ENCODE data around the gene CCDC68.

Gene CCDC68

DNA sequence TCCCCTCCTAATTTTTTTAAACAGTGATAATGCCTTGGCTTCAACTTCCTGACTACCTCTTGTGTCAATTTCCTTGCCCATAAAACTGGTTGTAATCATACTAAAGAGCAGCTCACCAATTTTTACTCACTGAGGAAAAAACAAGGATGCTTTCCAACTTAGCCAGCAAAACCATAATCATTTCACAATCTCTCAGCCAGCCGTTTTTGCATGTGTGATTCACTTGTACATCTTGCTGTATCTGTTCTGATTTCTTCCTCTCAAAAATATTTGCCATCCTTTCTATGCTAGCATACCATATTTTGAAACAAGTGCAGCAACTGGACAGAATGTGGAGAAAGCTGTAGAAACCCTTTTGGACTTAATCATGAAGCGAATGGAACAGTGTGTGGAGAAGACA, 70.3 kb downstream of the CCDC68 start:
- Histone ChIP-seq H3K9me3 (ENCODE audit: insufficient read depth, low read depth, low read length) (no peaks in the 10 kb centered on the region), H3K36me3 (ENCODE audit: insufficient read depth, low read length) (peaks cover 54% of the 10 kb centered on the region), H3K4me1 (ENCODE audit: insufficient read depth, low read length, poor library complexity, severe bottlenecking) (peaks cover 5% of the 10 kb centered on the region), H3K27me3 (ENCODE audit: insufficient read depth, low read length, poor library complexity, severe bottlenecking) (no peaks in the 10 kb centered on the region), H3K79me2 (ENCODE audit: insufficient read depth, low read length) (no peaks in the 10 kb centered on the region), H3K9ac (ENCODE audit: low read depth, low read length, poor library complexity, severe bottlenecking) (no peak overlapping the region), H4K20me1 (ENCODE audit: insufficient read depth, low read length, poor library complexity, severe bottlenecking) (no peaks in the 10 kb centered on the region), H3F3A (ENCODE audit: low read depth) (no peaks in the 10 kb centered on the region), H3K9me2 (replicated peaks; ENCODE audit: low read depth, low read length) (no peaks in the 10 kb centered on the region), H3K4me3 (ENCODE audit: low read length, poor library complexity, severe bottlenecking) (no peak overlapping the region), H2AFZ (ENCODE audit: low read length) (no peak overlapping the region), H3K4me2 (ENCODE audit: low read depth, low read length, poor library complexity, severe bottlenecking) (no peak overlapping the region)
- TF ChIP-seq, protein P1, sequence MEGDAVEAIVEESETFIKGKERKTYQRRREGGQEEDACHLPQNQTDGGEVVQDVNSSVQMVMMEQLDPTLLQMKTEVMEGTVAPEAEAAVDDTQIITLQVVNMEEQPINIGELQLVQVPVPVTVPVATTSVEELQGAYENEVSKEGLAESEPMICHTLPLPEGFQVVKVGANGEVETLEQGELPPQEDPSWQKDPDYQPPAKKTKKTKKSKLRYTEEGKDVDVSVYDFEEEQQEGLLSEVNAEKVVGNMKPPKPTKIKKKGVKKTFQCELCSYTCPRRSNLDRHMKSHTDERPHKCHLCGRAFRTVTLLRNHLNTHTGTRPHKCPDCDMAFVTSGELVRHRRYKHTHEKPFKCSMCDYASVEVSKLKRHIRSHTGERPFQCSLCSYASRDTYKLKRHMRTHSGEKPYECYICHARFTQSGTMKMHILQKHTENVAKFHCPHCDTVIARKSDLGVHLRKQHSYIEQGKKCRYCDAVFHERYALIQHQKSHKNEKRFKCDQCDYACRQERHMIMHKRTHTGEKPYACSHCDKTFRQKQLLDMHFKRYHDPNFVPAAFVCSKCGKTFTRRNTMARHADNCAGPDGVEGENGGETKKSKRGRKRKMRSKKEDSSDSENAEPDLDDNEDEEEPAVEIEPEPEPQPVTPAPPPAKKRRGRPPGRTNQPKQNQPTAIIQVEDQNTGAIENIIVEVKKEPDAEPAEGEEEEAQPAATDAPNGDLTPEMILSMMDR (conservative IDR thresholded peaks at IDR 0.05; ENCODE audit: low read length): no peak
- no peak for TF ChIP-seq EZH2phosphoT487 (IDR thresholded peaks at IDR 0.05; ENCODE audit: borderline replicate concordance)

DNA sequence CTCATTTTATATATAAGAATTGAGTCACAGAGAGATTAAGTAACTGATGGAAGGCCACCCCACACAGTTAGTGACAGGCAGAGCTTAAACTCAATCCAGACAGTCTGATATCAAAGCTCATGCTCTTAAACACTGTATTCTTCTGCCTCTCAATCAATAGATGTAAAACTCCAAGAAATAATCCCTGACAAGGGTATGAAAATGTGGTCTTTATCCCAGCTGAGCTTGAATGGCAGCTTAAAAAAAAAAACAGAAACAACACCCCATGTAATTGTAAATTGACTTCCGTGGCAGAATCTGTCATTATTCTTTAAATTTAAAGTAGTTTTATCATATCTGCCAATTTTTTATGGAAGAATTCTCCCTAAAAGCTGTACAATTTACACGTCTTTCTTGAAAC, 70.9 kb downstream of the CCDC68 start:
- no peaks in the 10 kb centered on the region for H3K9me3 ChIP-seq (ENCODE audit: insufficient read depth, low read depth, low read length)
- no peak overlapping the region for H2AFZ ChIP-seq (ENCODE audit: low read length)
- no peak overlapping the region for H3K4me2 ChIP-seq (ENCODE audit: low read depth, low read length, poor library complexity, severe bottlenecking)
- H3K36me3 ChIP-seq (ENCODE audit: insufficient read depth, low read length): peaks cover 59% of the 10 kb centered on the region
- no peak for TF ChIP-seq EZH2phosphoT487 (IDR thresholded peaks at IDR 0.05; ENCODE audit: borderline replicate concordance)
- TF ChIP-seq, protein P1 (conservative IDR thresholded peaks at IDR 0.05; ENCODE audit: low read length): no peak
- no peak overlapping the region for H3K9ac ChIP-seq (ENCODE audit: low read depth, low read length, poor library complexity, severe bottlenecking)
- H3K9me2 ChIP-seq (replicated peaks; ENCODE audit: low read depth, low read length): no peaks in the 10 kb centered on the region
- H3K4me3 ChIP-seq (ENCODE audit: low read length, poor library complexity, severe bottlenecking): no peak overlapping the region
- H3K27me3 ChIP-seq (ENCODE audit: insufficient read depth, low read length, poor library complexity, severe bottlenecking): no peaks in the 10 kb centered on the region
- no peaks in the 10 kb centered on the region for H4K20me1 ChIP-seq (ENCODE audit: insufficient read depth, low read length, poor library complexity, severe bottlenecking)
- H3K4me1 ChIP-seq (ENCODE audit: insufficient read depth, low read length, poor library complexity, severe bottlenecking): peaks cover 5% of the 10 kb centered on the region
- H3K79me2 ChIP-seq (ENCODE audit: insufficient read depth, low read length): no peaks in the 10 kb centered on the region
- no peaks in the 10 kb centered on the region for H3F3A ChIP-seq (ENCODE audit: low read depth)

DNA sequence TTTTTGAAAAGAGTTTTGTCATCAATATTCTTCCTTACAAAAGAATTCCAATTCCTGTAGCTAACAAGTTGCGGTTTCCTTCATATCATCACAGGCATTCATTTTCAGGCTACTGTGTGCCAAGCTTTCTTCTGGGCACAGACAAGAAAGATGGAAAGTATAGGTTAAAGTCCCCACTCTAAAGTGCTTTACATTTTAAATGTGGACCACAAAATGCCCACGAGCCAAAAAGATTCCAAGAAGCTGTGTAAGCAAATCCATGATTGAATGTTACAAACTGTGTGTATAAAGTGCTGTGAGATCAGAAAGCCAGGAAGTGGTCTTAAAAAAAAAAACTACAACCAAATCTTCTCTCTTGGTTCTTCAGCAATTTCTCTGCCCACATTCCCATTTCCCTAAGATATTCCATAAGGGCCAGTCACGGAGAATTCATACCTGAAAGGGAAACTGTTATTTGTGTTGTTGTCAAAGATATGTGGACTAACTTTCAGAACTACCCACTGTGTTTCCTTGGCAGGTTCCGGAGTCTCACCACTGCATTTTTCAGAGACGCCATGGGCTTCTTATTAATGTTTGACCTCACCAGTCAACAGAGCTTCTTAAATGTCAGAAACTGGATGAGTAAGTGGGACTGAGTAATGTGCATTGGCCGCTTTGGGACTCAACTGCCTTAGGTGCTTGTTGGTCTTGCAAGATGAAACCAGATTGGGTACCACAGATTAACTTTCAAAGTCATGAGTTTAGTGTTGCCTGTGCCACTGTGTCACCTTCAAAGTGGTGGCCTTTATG, 75.3 kb downstream of the CCDC68 start:
- Histone ChIP-seq H3K27me3 (ENCODE audit: insufficient read depth, low read length, poor library complexity, severe bottlenecking) (no peaks in the 10 kb centered on the region), H3K9me2 (replicated peaks; ENCODE audit: low read depth, low read length) (no peaks in the 10 kb centered on the region), H3K79me2 (ENCODE audit: insufficient read depth, low read length) (no peaks in the 10 kb centered on the region), H3K9ac (ENCODE audit: low read depth, low read length, poor library complexity, severe bottlenecking) (no peak overlapping the region), H2AFZ (ENCODE audit: low read length) (no peak overlapping the region), H4K20me1 (ENCODE audit: insufficient read depth, low read length, poor library complexity, severe bottlenecking) (no peaks in the 10 kb centered on the region), H3K4me1 (ENCODE audit: insufficient read depth, low read length, poor library complexity, severe bottlenecking) (peaks cover 2% of the 10 kb centered on the region), H3K4me2 (ENCODE audit: low read depth, low read length, poor library complexity, severe bottlenecking) (no peak overlapping the region), H3K4me3 (ENCODE audit: low read length, poor library complexity, severe bottlenecking) (no peak overlapping the region), H3F3A (ENCODE audit: low read depth) (no peaks in the 10 kb centered on the region), H3K9me3 (ENCODE audit: insufficient read depth, low read depth, low read length) (no peaks in the 10 kb centered on the region), H3K36me3 (ENCODE audit: insufficient read depth, low read length) (peaks cover 80% of the 10 kb centered on the region)
- TF ChIP-seq, protein P1 (conservative IDR thresholded peaks at IDR 0.05; ENCODE audit: low read length): no peak
- TF ChIP-seq EZH2phosphoT487 (IDR thresholded peaks at IDR 0.05; ENCODE audit: borderline replicate concordance): no peak

All from Loucy (cell line).